Keratinocyte (primary cell): ENCODE measurements around the gene SOX5. TPM values are rescaled to one million over a fixed set of nuclear protein-coding genes. Genes with fewer than 3 reads are reported as not detected.

Experiments used
- DNase-seq: peaks from one replicate; pipeline ENCODE4 v3.0.0-alpha.2; 2011; ENCODE audit warnings: low read depth, missing footprints, low spot score
- FAIRE-seq: peaks from 2 replicates; lab custom pipeline; 2011; peaks lifted over from hg19 to GRCh38; lab: Jason Lieb, UNC
- H2AFZ ChIP-seq: 2 replicates; pipeline ENCODE4 v1.6.0; 2012; ENCODE audit warnings: low read length, control low read depth, inconsistent platforms; ENCODE audit not compliant: control insufficient read depth
- H3K27ac ChIP-seq: 2 replicates; pipeline ENCODE4 v1.5.1; 2011; ENCODE audit warnings: low read length; ENCODE audit not compliant: control insufficient read depth, insufficient read depth
- H3K27me3 ChIP-seq: 3 replicates; pipeline ENCODE4 v1.6.0; 2011; ENCODE audit warnings: low read length; ENCODE audit not compliant: control insufficient read depth, insufficient read depth; ENCODE audit errors: extremely low read depth
- H3K36me3 ChIP-seq, 2 experiments: 2 replicates in 1 of 2; 3 replicates in 1 of 2; pipeline ENCODE4 v1.5.1; 2011; ENCODE audit warnings: low read length in 2 of 2, mild to moderate bottlenecking in 1 of 2; ENCODE audit not compliant: control insufficient read depth in 2 of 2, insufficient read depth in 2 of 2; ENCODE audit errors: extremely low read depth in 1 of 2
- H3K4me1 ChIP-seq: 3 replicates; pipeline ENCODE4 v1.5.1; 2011; ENCODE audit warnings: low read length; ENCODE audit not compliant: control insufficient read depth, insufficient read depth; ENCODE audit errors: extremely low read depth
- H3K4me2 ChIP-seq: 3 replicates; pipeline ENCODE4 v1.6.0; 2011; ENCODE audit warnings: low read depth, low read length; ENCODE audit not compliant: control insufficient read depth, insufficient read depth; ENCODE audit errors: extremely low read depth
- H3K4me3 ChIP-seq, 3 experiments: fragments of 200-600 bp in 1 of 3; sonication (generic) in 1 of 3; 2 replicates in 2 of 3; 3 replicates in 1 of 3; pipeline ENCODE4 v1.5.1; 2011 to 2016; ENCODE audit warnings: low read length in 3 of 3, mild to moderate bottlenecking in 3 of 3, control low read depth in 2 of 3, inconsistent platforms in 1 of 3, low read depth in 1 of 3, mixed read lengths in 1 of 3, mixed run types in 1 of 3, moderate library complexity in 1 of 3; ENCODE audit not compliant: control insufficient read depth in 2 of 3, insufficient read depth in 2 of 3; ENCODE audit errors: extremely low read depth in 1 of 3
- H3K79me2 ChIP-seq: 2 replicates; pipeline ENCODE4 v1.6.0; 2012; ENCODE audit warnings: low read length; ENCODE audit not compliant: control insufficient read depth, insufficient read depth
- H3K9ac ChIP-seq: 3 replicates; pipeline ENCODE4 v1.6.0; 2011; ENCODE audit warnings: low read length; ENCODE audit not compliant: control insufficient read depth, insufficient read depth; ENCODE audit errors: extremely low read depth
- H3K9me1 ChIP-seq: 3 replicates; pipeline ENCODE4 v1.6.0; 2011; ENCODE audit warnings: low read length; ENCODE audit not compliant: control insufficient read depth, insufficient read depth; ENCODE audit errors: extremely low read depth
- H3K9me3 ChIP-seq: 2 replicates; pipeline ENCODE4 v1.5.1; 2012; ENCODE audit warnings: low read depth, low read length; ENCODE audit not compliant: control insufficient read depth
- H4K20me1 ChIP-seq: 3 replicates; pipeline ENCODE4 v1.6.0; 2011; ENCODE audit warnings: low read length; ENCODE audit not compliant: control insufficient read depth, insufficient read depth; ENCODE audit errors: extremely low read depth
- CTCF ChIP-seq, 3 experiments: IDR thresholded peaks in 1 of 3; conservative IDR thresholded peaks in 1 of 3; optimal IDR thresholded peaks in 1 of 3; 2 replicates in 2 of 3; 3 replicates in 1 of 3; pipeline versions ENCODE3 to v1.5.1; 2011; ENCODE audit warnings: low read length in 3 of 3, mild to moderate bottlenecking in 3 of 3, moderate library complexity in 2 of 3, control low read depth in 1 of 3, inconsistent platforms in 1 of 3; ENCODE audit not compliant: insufficient read depth in 2 of 3; ENCODE audit errors: extremely low read depth in 1 of 3
- EZH2 ChIP-seq: IDR thresholded peaks from one replicate; pipeline ENCODE4 v1.6.1; 2012; ENCODE audit warnings: inconsistent platforms, mild to moderate bottlenecking, low read length, moderate library complexity
- dilution Hi-C: fragments of 300-500 bp; cut with MboI; formaldehyde crosslinking; loops from one replicate; pipeline ENCODE4 v1.7.0; 2020; ENCODE audit warnings: low sequenced_read_pairs; ENCODE audit not compliant: extremely low pct_ligation_motif_present
- polyA plus RNA-seq, 5 experiments: library from polyadenylated mRNA; depleted of rRNA in 3 of 5; stranded (reverse) in 3 of 5; stranded (forward) in 1 of 5; unstranded in 1 of 5; fragments of >200 nt; gene quantifications; 1 replicate in 1 of 5; 2 replicates in 3 of 5; 3 replicates in 1 of 5; pipeline versions ENCODE4 v1.2.1 to v1.2.3, GENCODE V29; 2011 to 2012; ENCODE audit warnings: missing spikeins in 2 of 5, low read depth in 1 of 5, low replicate concordance in 1 of 5

Gene SOX5
- polyA plus RNA-seq, 1 donor (not counting 4 experiments of a cell fraction or from before 2014, with no cell fraction given) = not detected

GRCh38 chr12:23596568-23596967, 352.9 kb downstream of the SOX5 start:
- H3K9me1 ChIP-seq = no peaks in the 10 kb centered on the region
- H3K4me3 ChIP-seq = no peak overlapping the region
- H3K27me3 ChIP-seq = no peaks in the 10 kb centered on the region
- no peaks in the 10 kb centered on the region for H4K20me1 ChIP-seq
- TF ChIP-seq CTCF (optimal IDR thresholded peaks at IDR 0.05 in 1 of 3, IDR thresholded peaks at IDR 0.05 in 1 of 3, conservative IDR thresholded peaks at IDR 0.05 in 1 of 3; ENCODE audit: extremely low read depth in 1 of 3, insufficient read depth in 2 of 3, low read length in 3 of 3) (no peak), EZH2 (no peak)
- H3K9me3 ChIP-seq = peaks cover 2% of the 10 kb centered on the region
- no peak overlapping the region for H2AFZ ChIP-seq
- FAIRE-seq (no peak), DNase-seq (no peak)
- no peaks in the 10 kb centered on the region for H3K36me3 ChIP-seq
- dilution Hi-C loops = no loop called here
- no peaks in the 10 kb centered on the region for H3K4me1 ChIP-seq
- H3K4me2 ChIP-seq = no peak overlapping the region
- no peak overlapping the region for H3K9ac ChIP-seq
- H3K27ac ChIP-seq = no peak overlapping the region
- no peaks in the 10 kb centered on the region for H3K79me2 ChIP-seq

- FAIRE-seq (no peak), DNase-seq (no peak)
- no peak overlapping the region for H2AFZ ChIP-seq
- TF ChIP-seq EZH2 (no peak), CTCF (optimal IDR thresholded peaks at IDR 0.05 in 1 of 3, IDR thresholded peaks at IDR 0.05 in 1 of 3, conservative IDR thresholded peaks at IDR 0.05 in 1 of 3; ENCODE audit: extremely low read depth in 1 of 3, insufficient read depth in 2 of 3, low read length in 3 of 3) (no peak)
- no peak overlapping the region for H3K4me3 ChIP-seq
- dilution Hi-C loops = no loop called here
- no peaks in the 10 kb centered on the region for H3K79me2 ChIP-seq
- no peaks in the 10 kb centered on the region for H3K4me1 ChIP-seq
- H3K9ac ChIP-seq = no peak overlapping the region
- no peaks in the 10 kb centered on the region for H3K9me1 ChIP-seq
- H3K36me3 ChIP-seq = no peaks in the 10 kb centered on the region
- H4K20me1 ChIP-seq = no peaks in the 10 kb centered on the region
- H3K9me3 ChIP-seq = no peaks in the 10 kb centered on the region
- H3K27me3 ChIP-seq = no peaks in the 10 kb centered on the region
- H3K4me2 ChIP-seq = no peak overlapping the region
- no peak overlapping the region for H3K27ac ChIP-seq
Observed at GRCh38 chr12:23587833-23588559, 361.5 kb downstream of the SOX5 start.
